ENCODE data around the gene SAP30.

Gene SAP30

DNA sequence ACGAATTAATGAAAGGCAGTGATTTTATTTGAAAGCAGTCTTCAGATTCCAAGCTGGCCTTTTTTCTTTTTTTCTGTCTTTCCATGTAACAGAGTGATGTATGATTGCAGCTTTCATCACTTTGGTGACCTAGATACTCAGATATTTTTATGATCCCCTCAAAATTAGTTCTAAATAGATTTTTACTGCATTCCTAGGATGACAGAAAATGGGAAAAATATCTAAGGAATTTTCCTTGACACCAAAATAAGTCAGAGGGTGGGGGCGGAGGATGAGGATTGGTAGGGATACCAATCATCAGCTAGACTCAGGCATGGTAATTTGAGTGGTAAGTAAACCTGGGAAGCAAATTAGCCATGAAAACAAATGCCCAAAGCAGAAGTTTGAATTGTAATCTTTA, 24.7 kb upstream of the SAP30 start:
- DNase-seq (ENCODE audit: extremely low read depth, low read depth), result no peak
- TF ChIP-seq CTCF (IDR thresholded peaks at IDR 0.05; ENCODE audit: low read depth, low read length), result no peak

DNA sequence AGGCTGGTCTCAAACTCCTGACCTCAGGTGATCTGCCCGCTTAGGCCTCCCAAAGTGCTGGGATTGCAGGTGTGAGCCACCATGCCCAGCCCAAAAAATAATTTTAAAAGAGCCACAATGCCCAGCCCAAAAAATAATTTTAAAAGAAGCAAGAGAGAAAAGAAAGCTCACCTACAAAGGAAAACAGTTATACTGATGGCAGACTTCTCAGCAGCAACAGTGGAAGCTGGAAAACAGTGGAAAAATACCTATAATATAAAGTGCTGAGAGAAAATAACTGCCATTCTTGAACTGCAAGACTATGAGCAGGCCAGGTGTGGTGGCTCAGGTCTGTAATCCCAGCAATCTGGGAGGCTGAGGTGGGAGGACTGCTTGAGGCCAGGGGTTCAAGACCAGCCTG, 23.3 kb upstream of the SAP30 start:
- no peak for DNase-seq (ENCODE audit: extremely low read depth, low read depth)
- TF ChIP-seq CTCF (IDR thresholded peaks at IDR 0.05; ENCODE audit: low read depth, low read length), result no peak

- DNase-seq (ENCODE audit: extremely low read depth, low read depth), result no peak
- no peak for TF ChIP-seq CTCF (IDR thresholded peaks at IDR 0.05; ENCODE audit: low read depth, low read length)
Measured at GRCh38 chr4:173357939-173358338, 12.8 kb upstream of the SAP30 start.

DNA sequence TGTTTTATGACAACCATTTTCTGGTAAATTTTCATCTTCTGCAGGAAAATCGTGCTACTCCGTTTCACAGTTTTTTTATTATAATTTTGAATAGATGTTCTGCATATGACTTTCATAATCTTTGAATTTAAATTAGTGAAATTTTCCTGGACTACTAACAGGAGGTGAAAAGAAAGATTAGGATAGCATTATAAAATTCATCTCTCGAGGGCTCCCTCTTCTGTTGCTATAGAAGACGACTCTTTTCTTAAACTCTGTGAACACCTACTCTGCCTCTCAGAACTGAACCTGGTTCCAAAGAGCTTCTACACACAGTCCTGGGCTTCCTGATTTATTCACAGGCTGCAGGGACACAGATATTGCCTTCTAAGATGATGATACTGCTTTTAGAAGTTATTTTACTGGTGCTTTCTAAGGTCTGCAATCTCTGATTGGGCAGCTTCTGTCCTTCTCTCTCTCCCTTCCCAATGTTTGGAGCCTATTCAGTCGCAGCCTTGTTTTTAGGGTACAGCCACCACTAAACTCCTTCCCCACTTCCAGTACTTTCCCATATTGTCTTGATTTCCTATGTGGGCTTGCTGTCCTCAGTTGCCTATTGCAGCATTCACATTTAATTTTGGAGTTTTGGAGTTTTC, 10.1 kb upstream of the SAP30 start:
- no peak for DNase-seq (ENCODE audit: extremely low read depth, low read depth)
- peak; percentile 39 for TF ChIP-seq CTCF (IDR thresholded peaks at IDR 0.05; ENCODE audit: low read depth, low read length)

DNA sequence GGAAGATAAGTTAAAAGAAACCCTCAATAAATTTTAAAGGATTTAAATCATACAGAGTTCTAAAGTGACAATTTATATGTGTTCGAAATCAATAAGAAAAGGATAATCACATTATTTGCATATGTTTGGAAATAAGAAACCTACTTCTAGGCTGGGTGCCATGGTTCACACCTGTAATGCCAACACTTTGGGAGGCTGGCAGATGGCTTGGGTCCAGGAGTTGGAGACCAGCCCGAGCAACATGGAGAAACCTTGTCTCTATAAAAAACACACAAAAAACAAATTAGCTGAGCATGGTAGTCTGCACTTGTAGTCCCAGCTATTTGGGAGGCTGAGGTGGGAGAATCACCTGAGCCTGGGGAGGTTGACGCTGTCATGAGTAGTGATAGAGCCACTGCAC, 8.1 kb upstream of the SAP30 start:
- no peak for TF ChIP-seq CTCF (IDR thresholded peaks at IDR 0.05; ENCODE audit: low read depth, low read length)
- no peak for DNase-seq (ENCODE audit: extremely low read depth, low read depth)

DNA sequence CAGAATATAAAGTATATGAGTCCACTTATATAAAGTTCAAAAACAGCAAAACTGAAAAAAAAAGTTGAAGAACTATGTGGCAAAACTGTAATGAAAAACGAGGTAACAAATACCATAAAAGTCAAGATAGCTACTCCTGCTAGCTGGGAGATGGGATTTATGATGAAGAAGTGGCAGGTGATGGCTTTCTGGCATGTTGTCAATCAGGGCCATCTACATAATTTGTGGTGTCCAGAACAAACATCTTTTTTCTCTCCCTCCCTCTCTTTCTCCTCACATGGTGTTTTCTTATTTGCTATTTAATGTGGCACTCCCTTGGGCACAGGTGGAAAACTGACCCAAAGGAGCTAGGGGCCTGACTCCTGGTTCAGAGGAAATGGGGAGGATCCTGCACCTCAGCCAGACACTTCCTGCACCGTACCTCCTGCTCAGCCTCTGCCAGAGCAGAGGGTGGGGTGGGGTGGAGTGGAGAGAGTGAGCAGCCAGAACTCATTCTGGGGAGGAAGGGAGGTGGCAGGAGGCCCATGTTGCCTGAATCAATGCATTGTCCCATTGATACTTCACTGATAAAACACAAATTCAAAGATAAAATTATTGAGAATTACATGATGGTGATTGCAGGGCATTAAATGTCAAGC, 5.3 kb upstream of the SAP30 start:
- DNase-seq (ENCODE audit: extremely low read depth, low read depth), result no peak
- TF ChIP-seq CTCF (IDR thresholded peaks at IDR 0.05; ENCODE audit: low read depth, low read length), result no peak

DNA sequence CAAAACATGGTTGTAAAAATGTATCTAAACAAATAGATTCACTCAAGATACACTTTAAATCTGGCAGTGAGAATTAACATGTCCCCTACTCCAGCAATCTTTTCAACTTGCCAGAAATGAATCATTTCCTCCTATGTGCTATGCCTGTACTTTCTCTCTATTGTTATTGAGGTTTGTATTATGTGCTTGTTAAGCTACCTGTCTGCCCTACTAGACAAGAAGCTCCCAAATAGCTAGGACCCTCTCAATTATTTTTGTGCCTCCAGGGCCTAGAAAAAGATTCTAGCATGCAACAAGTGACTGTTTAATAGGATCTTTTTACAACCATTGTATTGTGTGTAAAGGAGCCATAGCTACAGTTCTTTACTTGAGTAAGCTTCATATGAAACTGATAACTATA, 3.5 kb upstream of the SAP30 start:
- no peak for DNase-seq (ENCODE audit: extremely low read depth, low read depth)
- no peak for TF ChIP-seq CTCF (IDR thresholded peaks at IDR 0.05; ENCODE audit: low read depth, low read length)
